Panc1 (cell line): Measurements from ENCODE around the gene CD163L1. TPM values are rescaled to one million over a fixed set of nuclear protein-coding genes. Genes with fewer than 3 reads are reported as not detected.

Experiments used
- ATAC-seq: fragments of 200-7000 bp; cut with Tn5 transposase; 2 replicates; pipeline ENCODE4 v1.9.1; 2020; ENCODE audit warnings: mild to moderate bottlenecking, moderate library complexity
- Bru-seq: library from RNA; stranded (reverse); fragments of 400-500 nt; gene quantifications from one replicate; lab custom pipeline; 2021; lab: Mats Ljungman, UMichigan
- BruChase-seq, 2 experiments: library from RNA; stranded (reverse); fragments of 400-500 nt; gene quantifications; one replicate each; lab custom pipeline; 2021; lab: Mats Ljungman, UMichigan
- BruUV-seq: library from RNA; stranded (reverse); fragments of 400-500 nt; replicated peaks from 2 replicates; lab custom pipeline; 2021; lab: Mats Ljungman, UMichigan
- CTCF ChIA-PET: fragments of 300-600 bp; sonication (Branson Sonifier 250); formaldehyde crosslinking; loops from one replicate; lab custom pipeline; 2022; ENCODE audit warnings: antibody characterized with exemption; lab: Charles Lee
- POLR2A ChIA-PET: fragments of 300-600 bp; sonication (Branson Sonifier 250); formaldehyde crosslinking; loops from one replicate; lab custom pipeline; 2022; ENCODE audit warnings: antibody characterized with exemption; lab: Charles Lee
- DNase-seq: peaks from one replicate; pipeline ENCODE4 v3.0.0-alpha.2; 2010; ENCODE audit warnings: low read depth, low spot score
- H3K27ac ChIP-seq: 2 replicates; pipeline ENCODE4 v1.5.1; 2011; ENCODE audit warnings: mild to moderate bottlenecking, low read length, inconsistent platforms
- H3K27me3 ChIP-seq: fragments of 200-500 bp; sonication (Bioruptor generic); 2 replicates; pipeline ENCODE4 v1.6.0; 2014; ENCODE audit warnings: low read length, inconsistent platforms; ENCODE audit not compliant: control insufficient read depth, insufficient read depth
- H3K36me3 ChIP-seq: fragments of 200-500 bp; sonication (Bioruptor generic); 2 replicates; pipeline ENCODE4 v1.5.1; 2014; ENCODE audit warnings: inconsistent platforms, mild to moderate bottlenecking, low read length, moderate library complexity; ENCODE audit not compliant: control insufficient read depth, insufficient read depth
- H3K4me1 ChIP-seq: 2 replicates; pipeline ENCODE4 v1.5.1; 2011; ENCODE audit warnings: inconsistent platforms, mild to moderate bottlenecking, low read length, moderate library complexity; ENCODE audit not compliant: control insufficient read depth, insufficient read depth
- H3K4me3 ChIP-seq, 2 experiments: 2 replicates each; pipeline ENCODE4 v1.5.1; 2011 to 2012; ENCODE audit warnings: low read depth in 2 of 2, low read length in 2 of 2, mild to moderate bottlenecking in 2 of 2, inconsistent platforms in 1 of 2, moderate library complexity in 1 of 2
- H3K9me3 ChIP-seq: fragments of 200-500 bp; sonication (Bioruptor generic); 2 replicates; pipeline ENCODE4 v1.5.1; 2014; ENCODE audit warnings: low read depth, mild to moderate bottlenecking, inconsistent platforms, low read length, moderate library complexity; ENCODE audit not compliant: control insufficient read depth, insufficient read depth
- CTCF ChIP-seq: fragments of 450-650 bp; IDR thresholded peaks from 2 replicates; pipeline ENCODE4 v1.5.1; 2017; ENCODE audit warnings: mild to moderate bottlenecking
- POLR2AphosphoS5 ChIP-seq: IDR thresholded peaks from 2 replicates; pipeline ENCODE4 v1.6.1; 2012; ENCODE audit warnings: mild to moderate bottlenecking, low read depth, low read length, moderate library complexity
- REST ChIP-seq, 2 experiments: IDR thresholded peaks; 2 replicates each; pipeline ENCODE4 v1.6.1; 2011 to 2012; ENCODE audit warnings: low read depth in 2 of 2, control low read depth in 1 of 2, low read length in 1 of 2, mild to moderate bottlenecking in 1 of 2, moderate library complexity in 1 of 2; ENCODE audit not compliant: insufficient read depth in 1 of 2
- SIN3A ChIP-seq: IDR thresholded peaks from 2 replicates; pipeline ENCODE4 v1.6.1; 2012; ENCODE audit warnings: low read depth, mild to moderate bottlenecking, low read length, moderate library complexity, borderline replicate concordance; ENCODE audit not compliant: insufficient read depth
- TCF7L2 ChIP-seq: IDR thresholded peaks from 2 replicates; pipeline ENCODE4 v1.6.1; 2011; ENCODE audit warnings: mild to moderate bottlenecking, low read depth, low read length, inconsistent platforms
- in situ Hi-C: cut with HindIII; loops from 2 replicates; pipeline ENCODE4 v1.10.0; 2016; ENCODE audit warnings: low sequenced_read_pairs, low pct_unique_long_range_greater_than_20kb
- intact Hi-C: fragments of 100-400 bp; cut with micrococcal nuclease; formaldehyde crosslinking; loops from one replicate; pipeline ENCODE4 v1.10.0; 2022; ENCODE audit not compliant: unreplicated experiment
- long read RNA-seq: library from polyadenylated mRNA; unstranded; transcript quantifications from one replicate; pipeline ENCODE4 v2.0.0, GENCODE V29; 2021; ENCODE audit not compliant: unreplicated experiment
- polyA plus RNA-seq: library from polyadenylated mRNA; unstranded; fragments of >200 nt; gene quantifications from one replicate; pipeline ENCODE4 v1.2.1, GENCODE V29; 2012; ENCODE audit warnings: missing spikeins; ENCODE audit not compliant: insufficient read length
- total RNA-seq: library from RNA; stranded (reverse); gene quantifications from one replicate; pipeline ENCODE4 v1.2.1, GENCODE V29; 2021; ENCODE audit not compliant: unreplicated experiment

CD163L1 gene
- not detected for total RNA-seq
- polyA plus RNA-seq = not detected
- percentile 5 among the genes with signal in this experiment for Bru-seq, nascent RNA
- BruChase-seq, experiment 1, labeled RNA remaining after a 2-hour chase = percentile 4 among the genes with signal in this experiment
- BruChase-seq, experiment 2, labeled RNA remaining after a 6-hour chase = percentile 8 among the genes with signal in this experiment
- long read RNA-seq = 0 reads

GRCh38 chr12:7444076-7444475 lies at the start of gene CD163L1:
Gene CD163L1, minus strand, starts transcription at chr12:7444153. Its CDS starts 26 bp downstream, at chr12:7444127.
- Histone ChIP-seq H3K27ac (no peak within 1 kb of the TSS), H3K36me3 (no peaks in the 10 kb centered on the region), H3K27me3 (no peaks in the 10 kb centered on the region), H3K9me3 (no peaks in the 10 kb centered on the region), H3K4me3 (no peak within 1 kb of the TSS), H3K4me1 (no peaks in the 10 kb centered on the region)
- no peak for ATAC-seq
- POLR2A ChIA-PET = no interaction called here
- no peak for DNase-seq
- in situ Hi-C loops = no loop called here
- CTCF ChIA-PET = no interaction called here
- TF ChIP-seq SIN3A (no peak), REST (IDR thresholded peaks at IDR 0.05; ENCODE audit: insufficient read depth in 1 of 2, low read depth in 2 of 2, low read length in 1 of 2) (no peak), POLR2AphosphoS5 (no peak), CTCF (no peak), TCF7L2 (no peak)
- intact Hi-C loops = no loop called here
- no TSS peak for BruUV-seq

DNA sequence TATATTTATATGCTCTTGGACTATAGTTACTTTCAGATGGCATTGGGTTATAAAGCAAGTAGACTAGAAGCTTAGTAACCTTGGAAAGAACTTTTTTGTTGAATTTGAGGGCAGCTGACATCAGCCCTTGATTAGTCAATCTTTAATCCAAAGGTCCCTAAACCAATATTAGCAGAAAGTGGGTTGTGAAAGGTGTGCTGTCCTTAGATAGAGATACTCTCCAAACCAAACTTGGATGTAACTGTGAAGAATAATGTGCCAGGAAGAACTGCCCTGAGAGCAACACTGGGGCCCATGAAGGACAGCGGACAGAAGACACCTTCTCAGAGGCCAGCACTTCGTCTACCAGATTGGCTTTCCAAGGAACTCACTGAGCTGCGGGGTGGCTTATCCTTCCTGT lies 49.1 kb upstream of the CD163L1 start:
- TF ChIP-seq TCF7L2 (no peak), CTCF (no peak), POLR2AphosphoS5 (no peak), SIN3A (no peak), REST (IDR thresholded peaks at IDR 0.05; ENCODE audit: insufficient read depth in 1 of 2, low read depth in 2 of 2, low read length in 1 of 2) (no peak)
- intact Hi-C loops = no loop called here
- Histone ChIP-seq H3K27ac (no peak overlapping the region), H3K9me3 (no peaks in the 10 kb centered on the region), H3K27me3 (no peaks in the 10 kb centered on the region; the same call in none of the 2 replicates), H3K4me1 (no peaks in the 10 kb centered on the region), H3K36me3 (no peaks in the 10 kb centered on the region), H3K4me3 (no peak overlapping the region)
- no peak for DNase-seq
- ChIA-PET CTCF (no interaction called here), POLR2A (no interaction called here)
- ATAC-seq = no peak
- no TSS peak for BruUV-seq
- in situ Hi-C loops = no loop called here
